ENCODE results near the gene EDN1.
A peak's percentile ranks its signal among the peaks of the same experiment; 100 is the strongest.

EDN1 gene

DNA sequence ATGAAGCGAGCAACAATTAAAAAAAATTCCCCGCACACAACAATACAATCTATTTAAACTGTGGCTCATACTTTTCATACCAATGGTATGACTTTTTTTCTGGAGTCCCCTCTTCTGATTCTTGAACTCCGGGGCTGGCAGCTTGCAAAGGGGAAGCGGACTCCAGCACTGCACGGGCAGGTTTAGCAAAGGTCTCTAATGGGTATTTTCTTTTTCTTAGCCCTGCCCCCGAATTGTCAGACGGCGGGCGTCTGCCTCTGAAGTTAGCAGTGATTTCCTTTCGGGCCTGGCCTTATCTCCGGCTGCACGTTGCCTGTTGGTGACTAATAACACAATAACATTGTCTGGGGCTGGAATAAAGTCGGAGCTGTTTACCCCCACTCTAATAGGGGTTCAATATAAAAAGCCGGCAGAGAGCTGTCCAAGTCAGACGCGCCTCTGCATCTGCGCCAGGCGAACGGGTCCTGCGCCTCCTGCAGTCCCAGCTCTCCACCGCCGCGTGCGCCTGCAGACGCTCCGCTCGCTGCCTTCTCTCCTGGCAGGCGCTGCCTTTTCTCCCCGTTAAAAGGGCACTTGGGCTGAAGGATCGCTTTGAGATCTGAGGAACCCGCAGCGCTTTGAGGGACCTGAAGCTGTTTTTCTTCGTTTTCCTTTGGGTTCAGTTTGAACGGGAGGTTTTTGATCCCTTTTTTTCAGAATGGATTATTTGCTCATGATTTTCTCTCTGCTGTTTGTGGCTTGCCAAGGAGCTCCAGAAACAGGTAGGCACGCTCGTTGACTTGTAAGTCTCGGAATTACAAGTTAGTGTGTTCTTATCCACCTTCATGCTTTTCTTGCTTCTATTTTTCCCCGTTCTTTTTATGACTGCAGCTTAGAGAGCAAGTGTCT lies at the start of gene EDN1:
Gene EDN1 (plus strand): TSS at position 429 of the 888 bp plus-strand sequence. CDS start 269 bp downstream, at position 698.
- intact Hi-C loops (cut with DNase I) = loop anchor here (10.0 kb wide), 1 partner anchor 315 kb away; no protein-coding TSS in a partner anchor

DNA sequence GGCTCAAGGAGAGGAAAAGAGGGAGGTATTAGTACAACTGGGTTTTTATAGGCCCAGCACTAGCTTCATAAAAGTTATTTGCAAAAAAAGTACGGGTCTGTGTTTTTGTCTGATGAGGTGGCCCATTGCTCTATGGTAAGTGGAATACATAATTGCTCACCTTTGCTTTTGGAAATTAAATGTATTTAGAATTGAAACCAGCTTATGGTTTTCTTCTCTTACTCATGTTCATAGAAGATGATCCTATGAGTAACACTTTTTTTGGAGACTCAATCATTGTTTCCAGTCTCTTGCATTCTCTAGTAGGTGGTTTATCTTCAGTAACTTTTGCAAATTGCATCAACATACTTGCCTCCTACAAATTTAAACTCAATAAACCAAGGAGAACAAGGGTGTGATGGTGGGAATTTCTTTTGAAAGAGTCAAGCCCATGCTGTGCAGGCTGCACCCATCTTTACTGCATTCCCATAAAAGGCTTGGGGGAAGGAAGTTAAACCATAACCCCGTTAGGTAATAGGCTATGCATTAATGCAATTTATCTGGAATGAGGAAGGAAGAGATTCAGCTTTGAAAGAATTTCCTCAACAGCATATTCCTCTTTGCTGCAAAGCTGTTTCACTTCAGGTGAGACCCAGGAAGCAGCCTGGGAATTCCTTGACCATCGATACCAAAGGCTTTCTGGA lies 48.5 kb upstream of the EDN1 start:
- intact Hi-C loops (cut with DNase I) = no loop called here
- no peak for DNase-seq

More for the DNA sequence above, at the start of gene EDN1:
- peak; percentile 30 to 92 (median 77) for DNase-seq

DNA sequence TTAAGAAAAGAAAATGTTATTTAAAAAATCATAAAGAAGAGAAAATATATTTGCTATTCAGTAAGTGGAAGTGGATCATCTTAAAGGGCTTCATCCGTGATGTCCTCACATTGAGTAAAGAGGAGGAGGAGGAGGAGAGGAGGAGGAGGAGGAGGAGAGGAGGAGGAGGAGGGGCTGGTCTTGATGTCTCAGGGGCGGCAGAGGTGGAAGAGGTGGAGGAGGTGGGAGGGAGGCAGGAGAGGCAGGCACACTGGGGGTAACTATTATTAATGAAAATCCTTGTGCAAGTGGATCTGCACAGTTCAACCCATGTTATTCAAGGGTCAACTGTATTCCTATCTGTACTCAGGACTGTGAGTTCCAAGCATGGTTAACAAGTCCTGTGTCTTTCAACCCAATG lies 47.0 kb upstream of the EDN1 start:
- no peak for DNase-seq
- intact Hi-C loops (cut with DNase I) = no loop called here

DNA sequence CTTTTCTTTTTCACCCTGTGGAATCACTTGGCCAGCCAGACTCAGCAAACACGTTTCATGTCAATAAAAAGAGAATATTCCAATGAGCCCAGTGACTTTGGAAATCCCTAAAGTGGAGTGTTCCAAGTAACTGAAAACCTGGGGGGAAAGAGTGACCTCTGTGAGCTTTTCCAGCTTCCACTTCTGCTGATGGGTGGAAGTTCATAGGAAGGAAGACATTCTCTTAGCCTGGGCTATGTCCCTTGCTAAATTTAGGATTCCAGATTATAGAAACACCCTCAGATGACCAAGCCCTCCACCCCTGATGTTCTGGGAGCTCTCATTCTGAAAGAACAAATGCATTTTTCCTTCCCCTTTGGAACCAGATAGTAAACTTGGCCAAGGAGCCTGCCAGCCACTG lies 44.8 kb upstream of the EDN1 start:
- DNase-seq = no peak
- intact Hi-C loops (cut with DNase I) = no loop called here

DNA sequence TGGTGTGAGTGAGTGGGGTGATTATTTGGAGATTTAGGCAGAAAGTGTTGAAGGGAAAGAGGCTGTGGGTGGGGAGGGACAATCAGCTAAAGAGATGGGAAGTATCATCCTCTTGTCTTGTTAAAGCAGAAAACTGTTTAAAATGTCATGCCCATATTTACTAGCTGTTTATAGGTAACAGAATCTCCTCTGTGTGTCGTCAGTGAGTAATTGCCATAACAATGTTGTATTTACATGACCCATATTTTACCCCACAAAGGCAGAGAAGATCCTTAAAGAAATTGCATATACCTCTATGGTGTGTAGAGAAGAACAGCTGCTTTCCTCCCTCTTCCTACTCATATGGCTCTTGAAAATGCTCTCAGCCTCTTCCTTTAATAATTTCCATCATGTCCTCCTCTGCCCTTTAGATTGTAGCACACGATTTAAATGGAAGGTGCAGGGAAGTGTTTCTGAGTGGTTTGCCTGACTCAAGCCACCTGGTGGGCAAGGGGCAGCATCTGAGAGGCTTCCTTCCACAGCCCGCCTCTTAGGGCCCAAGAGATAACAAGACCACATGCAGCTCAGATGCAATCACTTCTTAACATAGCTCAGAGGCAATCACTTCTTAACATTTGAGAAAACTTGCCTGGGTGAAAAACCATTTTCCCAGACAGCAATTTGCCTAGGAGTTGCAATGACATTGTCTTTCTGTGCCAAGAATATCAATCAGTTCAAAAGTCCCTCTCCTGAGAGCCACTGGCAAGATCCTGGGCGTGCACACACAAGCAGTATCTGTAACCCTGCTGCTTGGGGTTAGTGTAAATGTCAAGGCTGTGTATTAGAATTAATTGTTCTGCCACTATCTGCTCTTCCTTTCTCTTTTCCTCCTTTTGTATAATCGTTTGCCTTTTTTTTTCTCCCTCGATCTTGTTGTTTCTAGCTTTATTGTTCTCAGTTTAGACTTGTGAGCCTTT lies 44.1 kb upstream of the EDN1 start:
- intact Hi-C loops (cut with DNase I) = no loop called here
- no peak for DNase-seq

DNA sequence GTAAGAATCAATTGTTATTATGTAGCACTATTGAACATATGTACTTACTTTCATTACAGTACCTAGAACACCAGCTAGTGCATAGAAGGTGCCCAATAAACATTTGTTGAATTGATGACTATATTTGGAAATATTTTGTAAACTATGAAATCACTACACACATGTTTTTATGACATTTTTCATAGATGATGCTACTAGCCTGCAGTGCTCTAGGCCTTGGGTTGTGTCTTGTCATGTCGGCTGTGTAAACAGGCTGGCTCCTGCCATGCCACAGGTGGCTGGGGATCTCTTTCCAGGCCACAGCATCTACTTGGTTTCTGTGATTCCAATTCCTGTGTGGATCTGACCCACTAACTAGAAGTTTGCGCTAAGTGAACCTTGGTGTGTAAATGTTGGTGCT lies 43.3 kb upstream of the EDN1 start:
- DNase-seq = no peak
- intact Hi-C loops (cut with DNase I) = no loop called here

DNA sequence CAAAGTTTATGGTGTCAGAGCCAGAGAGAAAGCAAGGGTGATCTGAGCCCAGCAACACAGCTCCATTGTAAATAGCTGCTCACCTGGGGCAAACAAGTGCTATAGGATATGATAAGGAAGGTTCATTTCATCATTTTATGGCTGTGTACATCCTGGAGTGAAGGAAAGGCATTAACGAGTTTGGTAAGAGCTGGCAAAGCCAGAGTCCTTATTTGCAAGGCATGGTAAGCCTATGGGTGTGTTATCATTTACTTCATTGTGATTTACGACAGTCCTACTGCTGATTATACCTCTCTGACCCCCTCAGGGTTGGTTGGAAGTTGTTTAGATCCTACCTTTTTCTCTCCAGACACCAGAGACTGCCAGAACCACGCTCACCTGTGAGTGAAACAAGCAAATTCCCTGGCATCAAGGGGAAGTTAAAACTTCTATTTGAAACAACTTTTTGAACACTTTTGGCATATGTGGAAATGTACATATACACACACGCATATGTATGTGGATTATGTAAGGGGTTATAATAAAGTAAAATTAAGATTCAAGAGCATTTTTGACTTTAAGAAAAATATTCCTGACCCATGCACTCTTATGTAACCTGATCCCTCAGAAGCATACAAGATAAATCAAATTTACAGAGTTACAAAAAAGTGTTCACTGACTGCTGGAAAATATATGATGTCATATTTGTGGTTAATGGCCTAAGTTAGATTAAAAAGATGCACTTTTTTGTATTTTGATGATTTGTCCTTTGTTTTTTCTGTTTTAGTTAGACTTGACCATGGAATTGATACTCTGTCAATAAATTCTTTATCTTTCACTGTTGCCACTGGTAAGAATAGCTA lies 40.4 kb upstream of the EDN1 start:
- intact Hi-C loops (cut with DNase I) = no loop called here
- DNase-seq = no peak

DNA sequence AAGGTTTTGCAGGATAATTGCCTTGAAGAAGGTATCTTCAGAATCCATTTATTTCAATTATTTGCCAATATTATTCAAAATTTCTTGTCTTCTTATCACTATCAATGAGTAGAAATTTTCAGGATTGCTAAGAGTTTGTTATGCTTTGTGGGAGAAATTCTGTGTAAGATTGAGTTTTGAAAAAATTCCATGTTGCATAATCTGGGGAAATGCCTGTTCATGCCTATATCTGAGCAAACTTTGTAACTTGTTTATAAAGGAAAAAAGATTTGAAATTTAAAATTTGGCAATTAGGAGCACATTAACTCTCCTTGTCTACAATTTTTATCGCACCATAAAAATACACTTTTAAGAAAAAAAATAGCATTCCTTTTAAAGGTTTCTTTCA lies 39.8 kb upstream of the EDN1 start:
- intact Hi-C loops (cut with DNase I) = no loop called here
- DNase-seq = no peak

DNA sequence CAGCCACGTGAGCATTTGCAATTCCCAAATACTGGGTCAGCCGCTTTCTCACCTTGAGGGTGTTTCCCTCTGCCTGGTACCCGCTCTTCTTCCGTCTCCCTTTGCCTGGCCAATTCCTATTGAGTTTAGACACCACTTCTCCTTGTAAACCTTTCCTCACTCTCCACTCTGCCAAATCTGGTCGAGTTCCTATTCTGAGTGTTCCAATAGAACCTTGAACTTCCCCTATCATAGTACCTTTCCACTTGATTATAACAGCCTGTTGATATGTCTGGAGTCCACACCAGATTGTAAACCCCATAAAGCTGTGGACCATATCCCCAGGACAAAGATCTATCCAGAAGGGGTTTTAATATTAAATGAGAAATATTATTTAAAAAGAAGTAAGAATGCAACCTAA lies 36.0 kb upstream of the EDN1 start:
- DNase-seq = no peak

DNA sequence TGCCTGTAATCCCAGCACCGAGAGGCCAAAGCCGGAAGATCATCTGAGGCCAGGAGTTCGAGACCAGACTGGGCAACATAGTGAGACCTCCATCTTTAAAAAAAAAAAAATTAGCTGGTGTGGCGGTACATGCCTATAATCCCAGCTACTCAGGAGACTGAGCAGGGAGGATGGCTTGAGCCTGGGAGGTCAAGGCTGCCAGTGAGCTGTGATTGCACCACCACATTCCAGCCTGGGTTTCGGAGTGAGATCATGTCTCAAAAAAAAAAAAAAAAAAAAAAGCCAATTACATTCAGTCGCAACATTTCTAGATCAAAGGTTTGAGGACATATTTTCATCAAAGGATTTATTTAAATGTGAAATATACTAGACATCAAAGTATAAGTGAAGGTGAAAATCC lies 32.0 kb upstream of the EDN1 start:
- intact Hi-C loops (cut with DNase I) = no loop called here
- no peak for DNase-seq

More for the DNA sequence above, 36.0 kb upstream of the EDN1 start:
- intact Hi-C loops (cut with DNase I) = no loop called here

DNA sequence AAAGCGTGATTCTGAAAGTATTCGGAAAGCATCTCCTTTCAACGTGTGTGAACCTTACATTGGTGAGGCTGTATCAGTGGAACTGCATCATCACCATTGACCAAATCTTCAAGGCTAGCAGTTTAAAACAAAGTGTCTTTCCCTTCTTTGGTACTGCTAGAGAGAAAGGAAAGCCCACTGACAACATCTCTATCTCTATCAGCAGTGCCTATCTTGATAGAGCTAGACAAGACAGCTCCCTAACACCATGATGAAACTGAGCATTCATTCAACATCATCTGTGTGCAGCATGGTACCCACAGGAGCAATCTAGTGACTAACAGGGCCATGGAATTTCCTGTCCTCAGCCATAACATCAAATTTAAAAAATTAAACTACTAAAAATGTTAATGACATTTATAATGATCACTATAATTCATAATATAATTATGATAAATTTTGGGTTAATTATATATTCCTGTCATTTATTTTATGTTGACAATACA lies 31.5 kb upstream of the EDN1 start:
- intact Hi-C loops (cut with DNase I) = no loop called here
- DNase-seq = no peak

DNA sequence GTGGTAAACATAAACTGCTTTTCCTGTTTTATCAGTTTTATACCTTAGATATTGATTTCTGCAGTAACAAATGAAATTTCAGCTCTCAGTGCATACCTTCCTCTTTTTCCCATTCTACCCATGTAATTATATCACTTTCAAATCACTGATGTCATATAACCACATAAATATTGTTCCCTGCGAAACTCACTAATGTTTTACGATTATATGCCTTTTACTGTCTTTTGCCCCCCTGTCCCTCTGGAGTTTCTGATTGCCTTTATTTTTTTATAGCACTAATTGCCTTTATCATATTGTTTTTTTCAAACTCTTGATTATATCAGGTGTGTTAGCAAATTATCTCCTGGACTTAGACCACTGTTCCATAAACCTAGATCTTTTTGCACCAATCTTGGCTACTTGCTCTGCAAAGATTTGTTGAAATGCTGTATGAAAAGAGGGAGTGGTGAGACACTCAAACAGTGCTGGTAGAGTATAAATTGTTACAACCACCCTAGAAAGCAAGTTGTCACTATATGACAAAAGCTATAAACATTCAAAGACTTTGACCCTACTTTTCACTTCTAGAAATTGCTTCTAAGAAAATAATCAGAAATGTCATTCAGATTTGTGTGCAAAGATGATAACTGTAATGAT lies 29.6 kb upstream of the EDN1 start:
- DNase-seq = no peak
- intact Hi-C loops (cut with DNase I) = no loop called here

DNA sequence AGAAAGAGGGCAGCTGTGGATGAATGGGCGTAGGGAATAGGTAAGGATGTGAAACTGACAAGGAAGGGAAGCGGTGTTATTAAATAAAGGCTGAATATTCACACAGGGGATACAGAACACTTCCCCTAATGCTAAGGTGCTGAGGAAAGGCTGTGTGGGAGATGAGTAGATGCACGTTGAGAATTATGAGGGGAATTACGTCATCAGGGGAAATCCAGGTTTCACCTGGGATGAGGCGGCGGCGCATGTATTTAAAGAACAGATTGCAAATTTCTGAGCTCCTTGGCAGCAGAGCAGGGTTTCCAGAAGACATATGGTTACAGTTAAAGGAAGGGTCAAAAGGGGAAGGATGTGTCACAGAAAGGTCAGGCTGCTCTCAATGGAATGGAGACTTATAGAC lies 28.7 kb upstream of the EDN1 start:
- intact Hi-C loops (cut with DNase I) = no loop called here
- DNase-seq = no peak

DNA sequence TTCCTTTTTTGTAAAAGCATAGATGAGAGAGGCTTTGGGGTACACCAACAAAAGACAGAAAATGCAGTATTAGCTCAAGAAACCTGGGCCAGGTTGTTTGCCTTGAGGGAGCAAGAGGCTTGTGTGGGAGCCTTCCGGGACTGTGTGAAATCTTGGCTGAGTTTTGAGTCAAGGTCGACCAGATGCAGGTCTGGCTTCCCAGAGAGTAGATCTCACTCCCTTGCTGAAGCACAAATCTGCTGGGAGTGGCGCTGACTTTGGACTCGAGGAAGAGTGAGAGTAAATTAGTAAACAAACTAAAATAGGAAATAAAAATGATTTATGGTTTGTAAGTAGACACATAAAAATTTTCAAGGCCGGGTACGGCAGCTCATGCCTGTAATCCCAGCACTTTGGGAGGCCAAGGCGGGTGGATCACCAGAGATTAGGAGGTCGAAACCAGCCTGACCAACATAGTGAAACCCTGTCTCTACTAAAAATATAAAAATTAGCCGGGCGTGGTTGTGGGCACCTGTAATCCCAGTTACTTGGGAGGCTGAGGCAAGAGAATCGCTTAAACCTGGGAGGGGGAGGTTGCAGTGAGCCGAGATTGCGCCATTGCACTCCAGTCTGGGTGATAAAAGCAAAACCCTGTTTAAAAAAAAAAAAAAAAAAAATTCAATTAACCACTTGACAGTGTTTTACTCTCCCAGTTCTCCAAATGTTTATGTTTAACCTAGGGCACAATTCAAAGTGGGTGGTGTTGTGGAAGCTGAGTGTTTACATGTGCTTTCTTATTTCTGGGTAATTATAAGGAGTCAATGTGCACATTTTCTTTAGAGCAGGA lies 27.7 kb upstream of the EDN1 start:
- DNase-seq = no peak

DNA sequence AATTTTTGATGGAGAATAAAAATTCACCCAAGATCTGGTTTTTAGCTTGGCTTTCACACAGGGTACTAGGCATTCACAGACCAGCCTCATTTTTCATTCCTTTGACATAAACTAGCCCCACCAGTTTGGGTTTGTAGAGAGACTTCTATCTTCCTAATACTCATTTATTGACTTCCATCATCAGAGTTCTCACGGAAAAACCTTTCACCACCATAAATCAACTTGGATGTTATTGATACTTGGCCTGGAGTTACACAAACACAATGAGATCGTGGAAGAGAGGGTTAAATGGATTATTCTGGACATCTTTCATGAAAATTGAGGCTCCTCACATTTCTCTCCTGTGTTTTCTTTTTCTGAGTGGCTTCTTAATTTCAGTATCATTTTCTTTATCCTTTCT lies 26.8 kb upstream of the EDN1 start:
- DNase-seq = no peak
- intact Hi-C loops (cut with DNase I) = no loop called here

More for the DNA sequence above, 27.7 kb upstream of the EDN1 start:
- intact Hi-C loops (cut with DNase I) = no loop called here

DNA sequence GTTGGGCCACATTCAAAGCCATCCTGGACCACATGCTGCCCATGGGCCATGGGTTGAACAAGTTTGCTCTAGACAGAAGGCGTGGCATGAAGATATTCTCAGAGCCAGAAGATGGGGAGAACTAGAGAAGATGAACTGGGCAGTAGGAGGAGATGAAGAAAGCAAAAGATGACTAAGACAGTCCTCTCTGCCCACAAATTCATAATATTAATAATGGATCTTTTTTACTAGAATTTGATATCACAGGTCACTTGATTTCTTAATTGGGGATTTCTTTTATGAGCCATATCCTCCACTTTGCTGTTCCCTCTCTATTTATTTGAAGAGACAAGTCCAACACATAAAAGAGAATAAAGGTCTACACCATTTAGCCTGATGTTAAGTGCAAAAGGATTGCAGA lies 25.5 kb upstream of the EDN1 start:
- intact Hi-C loops (cut with DNase I) = no loop called here
- no peak for DNase-seq

DNA sequence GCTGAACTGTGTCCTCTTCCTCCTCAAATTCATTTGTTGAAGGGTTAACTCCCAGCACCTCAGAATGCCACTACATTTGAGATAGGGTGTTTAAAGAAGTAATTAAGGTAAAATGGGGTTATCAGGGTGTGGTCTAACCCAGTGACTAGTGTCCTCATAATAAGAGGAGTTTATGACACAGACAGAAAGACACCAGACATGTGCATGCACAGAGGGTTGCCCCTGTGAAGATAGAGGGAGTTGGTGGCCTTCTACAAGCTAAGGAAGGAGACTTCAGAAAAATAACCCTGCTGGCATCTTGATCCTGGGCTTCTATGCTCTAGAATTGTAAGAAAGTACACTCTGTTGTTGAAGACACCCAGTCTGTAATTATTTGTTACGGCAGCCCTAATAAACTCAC lies 24.9 kb upstream of the EDN1 start:
- intact Hi-C loops (cut with DNase I) = no loop called here
- no peak for DNase-seq
